A204.1 (cell line): ENCODE data around the gene MRPL10.
A peak's percentile ranks its signal among the peaks of the same experiment; 100 is the strongest.

Source experiments
- FAIRE-seq: peaks from 2 replicates; lab custom pipeline; 2012; peaks lifted over from hg19 to GRCh38; lab: Jason Lieb, UNC

Gene MRPL10

GRCh38 chr17:47857551-47858455, 26.5 kb upstream of the MRPL10 start:
- FAIRE-seq, result no peak

- FAIRE-seq, result no peak
Measured at GRCh38 chr17:47856830-47857229, 25.5 kb upstream of the MRPL10 start.

- no peak for FAIRE-seq
Measured at GRCh38 chr17:47855737-47856136, 24.4 kb upstream of the MRPL10 start.

GRCh38 chr17:47853616-47854015, 22.3 kb upstream of the MRPL10 start:
- no peak for FAIRE-seq

GRCh38 chr17:47852113-47852949, 21.0 kb upstream of the MRPL10 start:
- no peak for FAIRE-seq

- FAIRE-seq, result no peak
Measured at GRCh38 chr17:47851764-47852112, 20.4 kb upstream of the MRPL10 start.

- FAIRE-seq, result no peak
Measured at GRCh38 chr17:47850692-47851573, 19.6 kb upstream of the MRPL10 start, which contains the start of gene SP6. TSS of gene SP6 (minus strand) at chr17:47851163. CDS start at chr17:47848429, 2,734 bp downstream.

- no peak for FAIRE-seq
Measured at GRCh38 chr17:47850373-47850691, 19.0 kb upstream of the MRPL10 start.

GRCh38 chr17:47848198-47848513, 16.8 kb upstream of the MRPL10 start:
- no peak for FAIRE-seq

GRCh38 chr17:47847341-47848197, 16.2 kb upstream of the MRPL10 start:
- no peak for FAIRE-seq

- FAIRE-seq, result no peak
Measured at GRCh38 chr17:47846716-47847340, 15.5 kb upstream of the MRPL10 start.

GRCh38 chr17:47845716-47846075, 14.4 kb upstream of the MRPL10 start:
- no peak for FAIRE-seq

- FAIRE-seq, result no peak
Measured at GRCh38 chr17:47844814-47845715, 13.7 kb upstream of the MRPL10 start.

- FAIRE-seq, result no peak
Measured at GRCh38 chr17:47844227-47844626, 12.9 kb upstream of the MRPL10 start.

- FAIRE-seq, result no peak
Measured at GRCh38 chr17:47843391-47843730, 12.0 kb upstream of the MRPL10 start.

- FAIRE-seq, result no peak
Measured at GRCh38 chr17:47841488-47842291, 10.3 kb upstream of the MRPL10 start.

- peak; percentile 19 for FAIRE-seq
Measured at GRCh38 chr17:47840742-47841487, 9.6 kb upstream of the MRPL10 start, which contains the start of gene SCRN2. TSS of gene SCRN2 (minus strand) at chr17:47841273. CDS start at chr17:47840843, 430 bp downstream.

GRCh38 chr17:47840001-47840741, 8.8 kb upstream of the MRPL10 start:
- FAIRE-seq, result no peak
